ENCODE measurements around the gene HPN.

- TF ChIP-seq, protein P1, sequence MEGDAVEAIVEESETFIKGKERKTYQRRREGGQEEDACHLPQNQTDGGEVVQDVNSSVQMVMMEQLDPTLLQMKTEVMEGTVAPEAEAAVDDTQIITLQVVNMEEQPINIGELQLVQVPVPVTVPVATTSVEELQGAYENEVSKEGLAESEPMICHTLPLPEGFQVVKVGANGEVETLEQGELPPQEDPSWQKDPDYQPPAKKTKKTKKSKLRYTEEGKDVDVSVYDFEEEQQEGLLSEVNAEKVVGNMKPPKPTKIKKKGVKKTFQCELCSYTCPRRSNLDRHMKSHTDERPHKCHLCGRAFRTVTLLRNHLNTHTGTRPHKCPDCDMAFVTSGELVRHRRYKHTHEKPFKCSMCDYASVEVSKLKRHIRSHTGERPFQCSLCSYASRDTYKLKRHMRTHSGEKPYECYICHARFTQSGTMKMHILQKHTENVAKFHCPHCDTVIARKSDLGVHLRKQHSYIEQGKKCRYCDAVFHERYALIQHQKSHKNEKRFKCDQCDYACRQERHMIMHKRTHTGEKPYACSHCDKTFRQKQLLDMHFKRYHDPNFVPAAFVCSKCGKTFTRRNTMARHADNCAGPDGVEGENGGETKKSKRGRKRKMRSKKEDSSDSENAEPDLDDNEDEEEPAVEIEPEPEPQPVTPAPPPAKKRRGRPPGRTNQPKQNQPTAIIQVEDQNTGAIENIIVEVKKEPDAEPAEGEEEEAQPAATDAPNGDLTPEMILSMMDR (IDR thresholded peaks at IDR 0.05) = no peak
- no peak for TF ChIP-seq POLR2A (IDR thresholded peaks at IDR 0.05)
Measured at GRCh38 chr19:35056513-35057063, 15.1 kb downstream of the HPN start.

All from uterus (tissue), 2 donors.